Right renal pelvis (tissue), 4 donors: ENCODE measurements around the gene LAMA5. TPM values are rescaled to one million over a fixed set of nuclear protein-coding genes. Genes with fewer than 3 reads are reported as not detected.

ENCODE experiments used
- DNase-seq, 4 donors: peaks; one replicate each; pipeline ENCODE4 v3.0.0-alpha.2; 2013; ENCODE audit warnings: low read depth in 4 of 4, low spot score in 3 of 4, missing footprints in 1 of 4
- polyA plus RNA-seq, 4 donors: library from polyadenylated mRNA; unstranded; fragments of 120-200 nt; gene quantifications; one replicate each; pipeline ENCODE4 v1.2.1, GENCODE V29; 2013; ENCODE audit not compliant: insufficient read length in 4 of 4

Gene LAMA5
- polyA plus RNA-seq, 4 donors = 104 to 196 (median 133) TPM

GRCh38 chr20:62277253-62277652 lies 89.9 kb downstream of the LAMA5 start:
- DNase-seq = no peak

- no peak for DNase-seq
Observed at GRCh38 chr20:62276439-62276838, 90.7 kb downstream of the LAMA5 start.

GRCh38 chr20:62275219-62275618 lies 91.9 kb downstream of the LAMA5 start:
- no peak for DNase-seq

- DNase-seq = no peak
Observed at GRCh38 chr20:62274332-62274950, 92.7 kb downstream of the LAMA5 start.

- DNase-seq = no peak
Observed at GRCh38 chr20:62273416-62273815, 93.7 kb downstream of the LAMA5 start.

- DNase-seq = no peak
Observed at GRCh38 chr20:62272200-62272599, 94.9 kb downstream of the LAMA5 start.

GRCh38 chr20:62269871-62270270 lies 97.2 kb downstream of the LAMA5 start:
- DNase-seq = no peak

GRCh38 chr20:62269378-62269777 lies 97.7 kb downstream of the LAMA5 start:
- no peak for DNase-seq

GRCh38 chr20:62268228-62268900 lies 98.7 kb downstream of the LAMA5 start:
- no peak for DNase-seq

GRCh38 chr20:62267543-62267942 lies 99.6 kb downstream of the LAMA5 start:
- DNase-seq = no peak

- DNase-seq = no peak
Observed at GRCh38 chr20:62266851-62267250, 100.3 kb downstream of the LAMA5 start.

- DNase-seq = no peak
Observed at GRCh38 chr20:62266340-62266739, 100.8 kb downstream of the LAMA5 start.

GRCh38 chr20:62265365-62265764 lies 101.7 kb downstream of the LAMA5 start:
- DNase-seq = no peak

GRCh38 chr20:62263396-62263795 lies 103.7 kb downstream of the LAMA5 start:
- no peak for DNase-seq

- DNase-seq = no peak
Observed at GRCh38 chr20:62262064-62262463, 105.0 kb downstream of the LAMA5 start.

GRCh38 chr20:62259294-62259565 lies 107.9 kb downstream of the LAMA5 start:
- DNase-seq = no peak

Other genes starting within 250 kb of the LAMA5 start
- gene LSM14B, start 244.8 kb downstream of the LAMA5 start, polyA plus RNA-seq = 10 to 100 TPM; 52.0 to 55.8 (median 54.8) TPM
- 100 to 1,000 TPM; 160 to 206 (median 170) TPM for gene PSMA7, start 223.9 kb downstream of the LAMA5 start, polyA plus RNA-seq
- gene SS18L1, start 223.5 kb downstream of the LAMA5 start, polyA plus RNA-seq = 10 to 100 TPM; 17.3 to 22.9 (median 20.1) TPM
- 10 to 100 TPM; 34.3 to 39.2 (median 36.8) TPM for gene MTG2, start 184.3 kb downstream of the LAMA5 start, polyA plus RNA-seq
- under 1 TPM in 3 of 4 donors, not detected in 1; 0.06 to 0.25 (median 0.16) TPM for gene HRH3, start 147.0 kb downstream of the LAMA5 start, polyA plus RNA-seq
- 10 to 100 TPM; 30.2 to 38.4 (median 34.5) TPM for gene OSBPL2, start 128.8 kb downstream of the LAMA5 start, polyA plus RNA-seq
- 10 to 100 TPM; 47.3 to 68.7 (median 48.4) TPM for gene ADRM1, start 64.3 kb downstream of the LAMA5 start, polyA plus RNA-seq
- 1,000 to 10,000 TPM in 1 of 4 donors, 100 to 1,000 TPM in 3; 692 to 1,041 (median 746) TPM for gene RPS21, start 19.8 kb upstream of the LAMA5 start, polyA plus RNA-seq
- gene CABLES2, start 40.0 kb upstream of the LAMA5 start, polyA plus RNA-seq = 10 to 100 TPM in 3 of 4 donors, 1 to 10 TPM in 1; 9.4 to 11.8 (median 10.4) TPM
- gene RBBP8NL, start 60.2 kb upstream of the LAMA5 start, polyA plus RNA-seq = 1 to 10 TPM; 1.4 to 2.3 (median 1.7) TPM
- 1 to 10 TPM; 6.9 to 7.6 (median 7.3) TPM for gene GATA5, start 108.7 kb upstream of the LAMA5 start, polyA plus RNA-seq